ENCODE data around the gene NDUFV2. TPM values are rescaled to one million over a fixed set of nuclear protein-coding genes. Genes with fewer than 3 reads are reported as not detected.

The NDUFV2 gene
- total and polyA plus RNA-seq, 2 donors (not counting 3 experiments of a cell fraction or from before 2014, with no cell fraction given), result 65.7 to 152 TPM

DNA sequence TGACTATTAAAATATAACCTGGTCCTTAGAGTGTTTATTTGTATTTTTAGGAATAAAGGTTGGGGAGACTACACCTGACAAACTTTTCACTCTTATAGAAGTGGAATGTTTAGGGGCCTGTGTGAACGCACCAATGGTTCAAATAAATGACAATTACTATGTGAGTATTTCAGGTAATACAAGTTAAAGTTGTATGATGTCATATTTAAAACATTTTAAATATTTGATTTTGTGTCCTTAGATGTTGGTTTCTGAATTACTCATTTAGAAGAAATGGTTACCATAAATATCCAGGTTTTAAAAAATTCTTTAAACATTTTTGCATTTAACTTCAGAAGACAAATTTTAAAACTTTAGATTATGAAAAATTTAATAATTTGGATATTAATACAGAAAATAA, 22.3 kb downstream of the NDUFV2 start:
- CTCF ChIA-PET, result interaction anchor here (0.8 to 3.5 kb wide), 3 partner anchors 7 to 12 kb away, joined by 3 to 11 read pairs (median 5); no protein-coding TSS in a partner anchor
- intact Hi-C loops (cut with micrococcal nuclease) (no loop called here), dilution Hi-C loops (cut with MboI; ENCODE audit: extremely low pct_ligation_motif_present, low sequenced_read_pairs) (no loop called here)
- Histone ChIP-seq H3K4me2 (ENCODE audit: insufficient read depth, low read length) (no peak overlapping the region), H3K27me3 (ENCODE audit: control insufficient read depth in 2 of 2, insufficient read depth in 2 of 2, low read length in 2 of 2) (no peaks in the 10 kb centered on the region), H3K36me3 (ENCODE audit: control insufficient read depth in 2 of 2, extremely low read depth in 1 of 2, insufficient read depth in 2 of 2, low read length in 2 of 2) (peaks cover 12 to 44% of the 10 kb centered on the region in 2 experiments), H3K4me1 (ENCODE audit: control insufficient read depth, extremely low read depth, insufficient read depth, low read length) (peaks cover 2% of the 10 kb centered on the region), H3K4me3 (replicated peaks in 1 of 3; ENCODE audit: insufficient read depth in 1 of 3, low read depth in 1 of 3, low read length in 3 of 3) (no peak overlapping the region), H3K27ac (ENCODE audit: insufficient read depth, low read depth, low read length) (no peak overlapping the region), H4K20me1 (replicated peaks; ENCODE audit: control insufficient read depth, extremely low read depth, insufficient read depth, low read length) (no peaks in the 10 kb centered on the region), H3K9ac (replicated peaks; ENCODE audit: extremely low read depth, insufficient read depth, low read length) (no peak overlapping the region), H3K9me3 (replicated peaks; ENCODE audit: control insufficient read depth, insufficient read depth, low read length) (no peaks in the 10 kb centered on the region), H2AFZ (ENCODE audit: low read depth, low read length) (no peak overlapping the region), H3K79me2 (ENCODE audit: control insufficient read depth, insufficient read depth, low read length) (peaks cover 42% of the 10 kb centered on the region), H3K9me1 (replicated peaks; ENCODE audit: control insufficient read depth, extremely low read depth, insufficient read depth, low read length) (no peaks in the 10 kb centered on the region)
- DNase-seq (ENCODE audit: low read depth, low spot score) (no peak), FAIRE-seq (no peak)
- BruUV-seq (replicated peaks), result no TSS peak
- POLR2A ChIA-PET, result interaction anchor here (0.7 kb wide), 1 partner anchor 7 kb away, joined by 3 read pairs; no protein-coding TSS in a partner anchor
- TF ChIP-seq, protein P1, sequence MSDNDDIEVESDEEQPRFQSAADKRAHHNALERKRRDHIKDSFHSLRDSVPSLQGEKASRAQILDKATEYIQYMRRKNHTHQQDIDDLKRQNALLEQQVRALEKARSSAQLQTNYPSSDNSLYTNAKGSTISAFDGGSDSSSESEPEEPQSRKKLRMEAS (IDR thresholded peaks at IDR 0.05; ENCODE audit: insufficient read depth, insufficient read length), result no peak
- TF ChIP-seq JUN (IDR thresholded peaks at IDR 0.05; ENCODE audit: borderline replicate concordance, insufficient read depth, insufficient read length, low read depth) (no peak), GATA2 (IDR thresholded peaks at IDR 0.05; ENCODE audit: insufficient read depth, insufficient read length, low read depth, low read length) (no peak), CTCF (IDR thresholded peaks at IDR 0.05; ENCODE audit: extremely low read depth in 1 of 2, insufficient read depth in 1 of 2, low read depth in 1 of 2, low read length in 2 of 2) (no peak), MYC (IDR thresholded peaks at IDR 0.05; ENCODE audit: low read depth, low read length) (no peak), EZH2 (IDR thresholded peaks at IDR 0.05; ENCODE audit: borderline replicate concordance, low read depth, low read length, severe bottlenecking) (no peak)

All from endothelial cell of umbilical vein (primary cell).